Measurements from ENCODE around the gene RNF103. TPM values are rescaled to one million over a fixed set of nuclear protein-coding genes. Genes with fewer than 3 reads are reported as not detected.

Gene RNF103
- total and polyA plus RNA-seq, 2 of the 8 experiments (the other 6 are each of a cell fraction or from before 2014, with no cell fraction given): 3.3 to 7.4 TPM

GRCh38 chr2:86563650-86564061 lies 60.0 kb downstream of the RNF103 start (continued):
- TF ChIP-seq E2F6 (IDR thresholded peaks at IDR 0.05) (no peak; the same call in 1 of the 2 replicates), HDAC6 (IDR thresholded peaks at IDR 0.05; ENCODE audit: low read depth, low read length) (no peak), CHD7 (IDR thresholded peaks at IDR 0.05; ENCODE audit: insufficient replicate concordance, low read length) (no peak), CHD2 (IDR thresholded peaks at IDR 0.05; ENCODE audit: low read length) (no peak), CREB1 (IDR thresholded peaks at IDR 0.05) (no peak), CBX5 (IDR thresholded peaks at IDR 0.05; ENCODE audit: low read depth, low read length) (no peak), JUN (IDR thresholded peaks at IDR 0.05; ENCODE audit: low read depth, low read length) (no peak), ATF2 (IDR thresholded peaks at IDR 0.05; ENCODE audit: low read length) (no peak; the same call in 1 of the 2 replicates)

Data from H1 (cell line).